HepG2 (cell line): ENCODE measurements around the gene PSMB2. TPM values are rescaled to one million over a fixed set of nuclear protein-coding genes. Genes with fewer than 3 reads are reported as not detected.

ENCODE experiments used
- ATAC-seq: fragments of 200-7000 bp; cut with Tn5 transposase; 3 replicates; pipeline ENCODE4 v1.9.1; 2020; ENCODE audit warnings: mild to moderate bottlenecking, moderate library complexity
- BruUV-seq: library from RNA; stranded (reverse); fragments of 400-500 nt; replicated peaks from 2 replicates; lab custom pipeline; 2021; lab: Mats Ljungman, UMichigan
- CTCF ChIA-PET: fragments of 300-600 bp; formaldehyde crosslinking; extraction: SDS; loops from one replicate; lab custom pipeline; 2021; ENCODE audit warnings: low total read pairs, inconsistent platforms, low intra/inter-chr PET ratio; lab: Yijun Ruan, JAX
- POLR2A ChIA-PET: fragments of 350-600 bp; sonication (Branson Sonifier 250); formaldehyde crosslinking; loops from one replicate; lab custom pipeline; 2020; ENCODE audit warnings: antibody characterized with exemption, inconsistent platforms; lab: Yijun Ruan, JAX
- DNase-seq: peaks from one replicate; pipeline ENCODE4 v3.0.0-alpha.2; 2015; ENCODE audit warnings: low spot score
- FAIRE-seq: peaks from 3 replicates; lab custom pipeline; 2011; peaks lifted over from hg19 to GRCh38; lab: Jason Lieb, UNC
- H2AFZ ChIP-seq: one replicate; pipeline ENCODE4 v1.6.1; 2011; ENCODE audit warnings: low read length, inconsistent platforms
- H3K27ac ChIP-seq: fragments of 300-600 bp; 3 replicates; pipeline ENCODE4 v1.8.0; 2011; ENCODE audit warnings: mixed run types, mild to moderate bottlenecking, mixed read lengths, low read length, inconsistent platforms; ENCODE audit not compliant: insufficient read depth; ENCODE audit errors: extremely low read length
- H3K27me3 ChIP-seq, 2 experiments: fragments of 200-600 bp in 1 of 2; 2 replicates in 1 of 2; 3 replicates in 1 of 2; pipeline versions ENCODE4 v1.6.0 to v1.8.0; 2011; ENCODE audit warnings: low read length in 2 of 2, mild to moderate bottlenecking in 2 of 2, moderate library complexity in 2 of 2, inconsistent platforms in 1 of 2; ENCODE audit not compliant: insufficient read depth in 2 of 2, control insufficient read depth in 1 of 2
- H3K36me3 ChIP-seq, 2 experiments: fragments of 200-600 bp in 1 of 2; replicated peaks in 1 of 2; 2 replicates in 1 of 2; 3 replicates in 1 of 2; pipeline versions ENCODE4 v1.5.1 to v1.8.0; 2011; ENCODE audit warnings: low read length in 2 of 2, inconsistent platforms in 1 of 2; ENCODE audit not compliant: insufficient read depth in 2 of 2, control insufficient read depth in 1 of 2
- H3K4me1 ChIP-seq: 2 replicates; pipeline ENCODE4 v1.5.1; 2012; ENCODE audit warnings: low read length, inconsistent platforms; ENCODE audit not compliant: insufficient read depth
- H3K4me2 ChIP-seq: 2 replicates; pipeline ENCODE4 v1.6.0; 2011; ENCODE audit warnings: low read depth, low read length, inconsistent platforms
- H3K4me3 ChIP-seq, 3 experiments: fragments of 200-600 bp in 1 of 3; sonication (generic), shearing (Covaris generic) in 1 of 3; replicated peaks in 1 of 3; 2 replicates each; pipeline ENCODE4 v1.5.1; 2011 to 2016; ENCODE audit warnings: low read length in 3 of 3, inconsistent platforms in 2 of 3, low read depth in 2 of 3, mild to moderate bottlenecking in 2 of 3, control low read depth in 1 of 3, mixed read lengths in 1 of 3; ENCODE audit not compliant: insufficient read depth in 1 of 3
- H3K79me2 ChIP-seq: one replicate; pipeline ENCODE4 v1.6.1; 2011; ENCODE audit warnings: low read length, inconsistent platforms; ENCODE audit not compliant: insufficient read depth
- H3K9ac ChIP-seq: 2 replicates; pipeline ENCODE4 v1.6.0; 2011; ENCODE audit warnings: mild to moderate bottlenecking, low read depth, low read length, inconsistent platforms; ENCODE audit not compliant: insufficient read depth
- H3K9me3 ChIP-seq: 2 replicates; pipeline ENCODE4 v1.5.1; 2012; ENCODE audit warnings: mild to moderate bottlenecking, low read length
- H4K20me1 ChIP-seq: 2 replicates; pipeline ENCODE4 v1.6.0; 2011; ENCODE audit warnings: inconsistent platforms, mild to moderate bottlenecking, low read length, moderate library complexity; ENCODE audit not compliant: insufficient read depth
- ARNTL ChIP-seq: sonication (generic); formaldehyde crosslinking; IDR thresholded peaks from 2 replicates; pipeline ENCODE4 v1.4.0; 2020; ENCODE audit warnings: mild to moderate bottlenecking, missing genetic modification reagents
- CENPBD1 ChIP-seq: sonication (generic); formaldehyde crosslinking; IDR thresholded peaks from 2 replicates; pipeline ENCODE4 v1.8.0; 2022; ENCODE audit warnings: missing genetic modification reagents, low read depth, mild to moderate bottlenecking, borderline replicate concordance
- GATA4 ChIP-seq: sonication (generic); IDR thresholded peaks from 2 replicates; pipeline ENCODE4 v1.6.1; 2016; ENCODE audit warnings: antibody characterized with exemption, low read depth, borderline replicate concordance
- SP140L ChIP-seq: sonication (generic); formaldehyde crosslinking; IDR thresholded peaks from 2 replicates; pipeline ENCODE4 v1.4.0; 2020; ENCODE audit warnings: missing genetic modification reagents, borderline replicate concordance
- ZNF329 ChIP-seq: sonication (generic); formaldehyde crosslinking; IDR thresholded peaks from 2 replicates; pipeline ENCODE4 v1.9.0; 2021; ENCODE audit warnings: low read depth, mild to moderate bottlenecking, missing genetic modification reagents
- ZNF639 ChIP-seq: conservative IDR thresholded peaks from 2 replicates; pipeline ENCODE4 v1.6.1; 2018; ENCODE audit warnings: missing genetic modification reagents
- ZNF646 ChIP-seq: sonication (generic); formaldehyde crosslinking; IDR thresholded peaks from 2 replicates; pipeline ENCODE4 v1.9.0; 2021; ENCODE audit warnings: mild to moderate bottlenecking, missing genetic modification reagents
- WGBS: methylation state at CpG from one replicate; pipeline ENCODE4 v1.1.6; 2017; ENCODE audit warnings: low lambda C conversion rate; 5-methylcytosine and 5-hydroxymethylcytosine counted together
- in situ Hi-C: cut with HindIII; loops from 2 replicates; pipeline ENCODE4 v1.10.0; 2017; ENCODE audit warnings: low pct_unique_long_range_greater_than_20kb; ENCODE audit not compliant: extremely low pct_ligation_motif_present
- intact Hi-C: fragments of 100-400 bp; cut with micrococcal nuclease; formaldehyde crosslinking; loops from one replicate; pipeline ENCODE4 v1.10.0; 2022; ENCODE audit not compliant: unreplicated experiment
- polyA plus RNA-seq, 8 experiments: library from polyadenylated mRNA; depleted of rRNA in 3 of 8; stranded (reverse) in 7 of 8; unstranded in 1 of 8; fragments of >200 nt; fragmentation: Illumina TruSeq in 4 of 8; extraction: Trizol in 4 of 8; gene quantifications; 2 replicates each; pipeline versions ENCODE4 v1.2.1 to v1.2.3, GENCODE V29; 2011 to 2016; ENCODE audit warnings: low read depth in 4 of 8, missing spikeins in 1 of 8, mixed read lengths in 1 of 8; ENCODE audit not compliant: insufficient read depth in 1 of 8
- total RNA-seq, 5 experiments: library from RNA; depleted of rRNA; stranded (reverse); fragments of >200 nt; fragmentation: Illumina TruSeq; extraction: Trizol; gene quantifications; 2 replicates each; pipeline ENCODE4 v1.2.3, GENCODE V29; 2016; ENCODE audit warnings: low read depth in 1 of 5

Gene PSMB2
- total and polyA plus RNA-seq, 2 of the 13 experiments (the other 11 are each of a cell fraction or from before 2014, with no cell fraction given), result 60.6 to 62.2 TPM

- Histone ChIP-seq H3K4me1 (peaks cover 6% of the 10 kb centered on the region), H3K36me3 (no peaks in the 10 kb centered on the region), H3K27me3 (peaks cover 0 to 10% of the 10 kb centered on the region in 2 experiments; a peak in 2 of 5 replicates), H3K4me2 (no peak overlapping the region), H3K4me3 (no peak overlapping the region), H3K79me2 (peaks cover 22% of the 10 kb centered on the region), H3K9me3 (no peaks in the 10 kb centered on the region), H4K20me1 (no peaks in the 10 kb centered on the region), H3K27ac (no peak overlapping the region), H2AFZ (no peak overlapping the region), H3K9ac (no peak overlapping the region)
- no TSS peak for BruUV-seq
- FAIRE-seq, result no peak
- WGBS, result 4% methylated on average over 2 of the region's 2 CpGs
- ChIA-PET CTCF (no interaction called here), POLR2A (no interaction called here)
- no peak for ATAC-seq
- DNase-seq, result no peak
- in situ Hi-C loops (no loop called here), intact Hi-C loops (loop anchor here (5.0 to 10.0 kb wide), 2 partner anchors 61 to 67 kb away; no protein-coding TSS in a partner anchor)
- TF ChIP-seq ARNTL (CRISPR knock-in tag), result no peak
- TF ChIP-seq ZNF329 (CRISPR knock-in tag), result no peak
- no peak for TF ChIP-seq GATA4
- no peak for TF ChIP-seq ZNF639
- TF ChIP-seq SP140L (CRISPR knock-in tag), result no peak
- no peak for TF ChIP-seq ZNF646 (CRISPR knock-in tag)
- no peak for TF ChIP-seq CENPBD1 (CRISPR knock-in tag)
These were observed 2.9 kb upstream of the PSMB2 start for GRCh38 chr1:35644204-35644603.
